Heart right ventricle (tissue), 16 donors: ENCODE measurements around the gene CATSPERZ. TPM values are rescaled to one million over a fixed set of nuclear protein-coding genes. Genes with fewer than 3 reads are reported as not detected.

Source experiments
- ATAC-seq, 8 donors: fragments of 200-7000 bp; cut with Tn5 transposase; one replicate each; pipeline ENCODE4 v1.9.1; 2020; ENCODE audit warnings: mild to moderate bottlenecking in 8 of 8, moderate library complexity in 8 of 8, moderate number of reproducible peaks in 1 of 8
- DNase-seq, 2 donors: peaks; one replicate each; pipeline ENCODE4 v3.0.0-alpha.2; 2020
- H3K27ac ChIP-seq, 10 donors: fragments of 200-600 bp; sonication (generic) in 2 of 10; one replicate each; pipeline versions ENCODE4 v1.5.0 to v1.8.0; 2020 to 2022; ENCODE audit warnings: mild to moderate bottlenecking in 3 of 10
- H3K27me3 ChIP-seq, 7 donors: fragments of 200-600 bp; one replicate each; pipeline ENCODE4 v1.8.0; 2021 to 2022; ENCODE audit warnings: mild to moderate bottlenecking in 2 of 7
- H3K36me3 ChIP-seq, 9 donors: fragments of 200-600 bp; sonication (generic) in 1 of 9; one replicate each; pipeline versions ENCODE4 v1.5.0 to v1.8.0; 2020 to 2022; ENCODE audit warnings: mild to moderate bottlenecking in 2 of 9
- H3K4me1 ChIP-seq, 9 donors: fragments of 200-600 bp; sonication (generic) in 1 of 9; one replicate each; pipeline versions ENCODE4 v1.5.0 to v1.8.0; 2020 to 2022; ENCODE audit warnings: mild to moderate bottlenecking in 4 of 9
- H3K4me3 ChIP-seq, 10 donors: fragments of 200-600 bp; sonication (generic) in 2 of 10; one replicate each; pipeline versions ENCODE4 v1.5.0 to v1.8.0; 2020 to 2022; ENCODE audit warnings: mild to moderate bottlenecking in 7 of 10, moderate library complexity in 2 of 10
- H3K9me3 ChIP-seq, 11 donors: fragments of 200-600 bp in 10 of 11; sonication (generic) in 2 of 11; one replicate each; pipeline versions ENCODE4 v1.5.0 to v1.8.0; 2013 to 2022; ENCODE audit warnings: mild to moderate bottlenecking in 2 of 11, control low read depth in 1 of 11, moderate library complexity in 1 of 11
- WGBS, 2 donors: extraction: QIAGEN DNeasy Blood & Tissue Kit; methylation state at CpG; one replicate each; pipeline ENCODE4 v1.1.7; 2013; ENCODE audit warnings: inconsistent platforms in 1 of 2; 5-methylcytosine and 5-hydroxymethylcytosine counted together
- intact Hi-C, 10 donors: fragments of 100-400 bp; cut with DNase I; formaldehyde crosslinking; loops; one replicate each; pipeline versions ENCODE4 v1.11.1 to v1.14.2; 2022
- polyA plus RNA-seq, 2 donors: library from polyadenylated mRNA; stranded (reverse); fragments of 200-250 nt; gene quantifications; one replicate each; pipeline ENCODE4 v1.2.3, GENCODE V29; 2013
- total RNA-seq, 10 donors: library from RNA; stranded (reverse); fragmentation: NEBNext Ultra II Directional in 3 of 10; extraction: Animal tissue kit (Norgen Biotek cat#: 25700) in 3 of 10; gene quantifications; one replicate each; pipeline versions ENCODE4 v1.2.1 to v1.2.4, GENCODE V29; 2021 to 2023
- TF ChIP-seq, protein P1 (sequence below), 9 donors: fragments of 200-600 bp; sonication (generic) in 2 of 9; IDR thresholded peaks; one replicate each; pipeline versions ENCODE4 v1.5.0 to v1.8.0; 2021 to 2022; ENCODE audit warnings: antibody characterized with exemption in 9 of 9, mild to moderate bottlenecking in 5 of 9, moderate library complexity in 1 of 9
- donor health status: Arrhythmogenic right ventricular cardiomyopathy.
- donor health status: ischemic (EF 13 %, LVEDD 7.1; RV severe dilation, severe dysfunction).
- donor health status: healthy with polysubstance abuse.
- donor health status: DM: no; HTN: yes; CAD: no.
- donor health status: DM: no; HTN: no; CAD: no.
- donor health status: ischemic (EF 25% LVEDD 6.9; RV normal size, moderate dysfunction).
- donor health status: ischemic (EF 25% LVEDD 5.7; RV mildly dilated, moderate dysfunction).
- donor health status: healthy.
- donor health status: DM: yes; HTN: yes; CAD: no.
- donor health status: Ischemic cardiomyopathy.
- donor health status: ischemic (EF 35%, LVEDD 5.7; RV mildly dilated, moderate dysfunction).
- donor health status: nonischemic (EF 11% LVEDD 7.7; RV severe dilation, severe dysfunction).
- donor health status: DM: yes; HTN: yes; CAD: no.
- donor health status: PGD.
- donor health status: ischemic (EF 29% LVEDD 5.4; RV normal size, mild dysfunction).
- donor health status: nonischemic (EF 23%, LVEDD 6.1; RV moderate dilation, normal function).

The CATSPERZ gene
- total and polyA plus RNA-seq, 12 donors = 0.10 TPM; not detected in 11

DNA sequence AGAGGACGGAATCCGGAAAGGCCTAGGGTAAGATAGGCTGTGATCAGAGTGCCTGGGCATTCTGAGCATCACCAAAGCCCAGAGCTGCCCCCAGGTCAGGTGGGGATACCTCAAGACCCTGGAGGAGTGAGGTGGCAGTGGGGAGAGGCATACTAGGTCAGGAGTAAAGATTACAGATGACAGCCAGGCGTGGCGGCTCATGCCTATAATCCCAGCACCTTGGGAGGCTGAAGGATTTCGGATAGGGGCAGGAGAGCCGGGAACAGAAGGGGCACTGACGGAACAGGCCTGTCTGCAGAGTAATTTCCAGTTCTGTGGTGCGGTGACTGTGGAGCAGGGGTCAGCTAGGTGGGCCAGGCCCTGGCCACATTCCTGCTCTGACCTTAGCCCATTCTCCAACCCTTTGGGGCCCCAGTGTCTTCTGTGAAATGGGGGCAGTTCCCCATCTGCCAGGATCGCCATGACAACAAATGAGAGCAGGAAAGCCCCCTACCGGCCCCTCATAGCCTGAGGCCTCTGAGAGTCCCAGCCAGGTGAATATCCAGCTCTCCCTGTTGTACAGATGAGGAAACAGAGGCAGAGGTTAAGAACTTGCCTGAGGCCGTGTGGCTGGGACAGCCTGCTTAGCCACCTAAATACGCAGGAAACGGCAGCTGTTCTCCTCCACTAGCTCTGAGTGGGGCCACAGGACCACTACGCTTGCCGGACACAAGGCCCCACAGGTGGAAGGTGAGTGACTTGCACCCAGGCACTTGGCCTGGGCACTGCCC, 24.9 kb upstream of the CATSPERZ start:
- ATAC-seq (no peak), DNase-seq (no peak)
- H3K9me3 ChIP-seq = no peaks in the 10 kb centered on the region
- H3K27me3 ChIP-seq = no peaks in the 10 kb centered on the region
- intact Hi-C loops = no loop called here
- TF ChIP-seq, protein P1, sequence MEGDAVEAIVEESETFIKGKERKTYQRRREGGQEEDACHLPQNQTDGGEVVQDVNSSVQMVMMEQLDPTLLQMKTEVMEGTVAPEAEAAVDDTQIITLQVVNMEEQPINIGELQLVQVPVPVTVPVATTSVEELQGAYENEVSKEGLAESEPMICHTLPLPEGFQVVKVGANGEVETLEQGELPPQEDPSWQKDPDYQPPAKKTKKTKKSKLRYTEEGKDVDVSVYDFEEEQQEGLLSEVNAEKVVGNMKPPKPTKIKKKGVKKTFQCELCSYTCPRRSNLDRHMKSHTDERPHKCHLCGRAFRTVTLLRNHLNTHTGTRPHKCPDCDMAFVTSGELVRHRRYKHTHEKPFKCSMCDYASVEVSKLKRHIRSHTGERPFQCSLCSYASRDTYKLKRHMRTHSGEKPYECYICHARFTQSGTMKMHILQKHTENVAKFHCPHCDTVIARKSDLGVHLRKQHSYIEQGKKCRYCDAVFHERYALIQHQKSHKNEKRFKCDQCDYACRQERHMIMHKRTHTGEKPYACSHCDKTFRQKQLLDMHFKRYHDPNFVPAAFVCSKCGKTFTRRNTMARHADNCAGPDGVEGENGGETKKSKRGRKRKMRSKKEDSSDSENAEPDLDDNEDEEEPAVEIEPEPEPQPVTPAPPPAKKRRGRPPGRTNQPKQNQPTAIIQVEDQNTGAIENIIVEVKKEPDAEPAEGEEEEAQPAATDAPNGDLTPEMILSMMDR (IDR thresholded peaks at IDR 0.05) = no peak
- H3K27ac ChIP-seq = no peak overlapping the region
- peaks cover 0 to 28% (median 15%) of the 10 kb centered on the region in 9 donors for H3K4me1 ChIP-seq
- 93 to 94% methylated on average over 15 of the region's 15 CpGs for WGBS, 2 donors
- H3K4me3 ChIP-seq = no peak overlapping the region
- H3K36me3 ChIP-seq = peaks cover 0 to 47% (median 4%) of the 10 kb centered on the region in 9 donors

DNA sequence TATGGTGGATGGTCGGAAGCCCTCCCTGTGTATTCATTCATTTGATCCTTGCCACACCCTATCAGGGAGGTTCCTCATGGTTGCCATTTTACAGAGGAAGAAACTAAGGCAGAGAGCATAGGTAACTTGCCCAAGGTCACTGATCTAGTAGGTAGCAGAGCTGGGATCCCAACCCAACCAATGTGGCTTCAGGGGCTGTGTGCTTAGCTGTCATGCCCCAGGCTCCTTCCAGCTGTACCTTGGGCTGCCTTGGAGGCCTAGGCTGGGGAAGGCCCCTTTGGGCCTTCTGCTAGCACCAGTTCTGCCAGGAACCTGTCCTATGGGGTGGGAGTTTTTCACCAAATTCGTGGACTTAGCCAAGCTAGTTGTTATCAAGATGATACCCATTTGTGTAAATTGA, 24.3 kb upstream of the CATSPERZ start:
- Histone ChIP-seq H3K27ac (no peak overlapping the region), H3K9me3 (no peaks in the 10 kb centered on the region), H3K4me3 (no peak overlapping the region), H3K27me3 (no peaks in the 10 kb centered on the region), H3K4me1 (peaks cover 0 to 29% (median 15%) of the 10 kb centered on the region in 9 donors), H3K36me3 (peaks cover 0 to 50% (median 4%) of the 10 kb centered on the region in 9 donors)
- 85 to 90% methylated on average over 2 of the region's 2 CpGs for WGBS, 2 donors
- DNase-seq (no peak), ATAC-seq (no peak)
- intact Hi-C loops = no loop called here
- TF ChIP-seq, protein P1 (IDR thresholded peaks at IDR 0.05) = no peak

DNA sequence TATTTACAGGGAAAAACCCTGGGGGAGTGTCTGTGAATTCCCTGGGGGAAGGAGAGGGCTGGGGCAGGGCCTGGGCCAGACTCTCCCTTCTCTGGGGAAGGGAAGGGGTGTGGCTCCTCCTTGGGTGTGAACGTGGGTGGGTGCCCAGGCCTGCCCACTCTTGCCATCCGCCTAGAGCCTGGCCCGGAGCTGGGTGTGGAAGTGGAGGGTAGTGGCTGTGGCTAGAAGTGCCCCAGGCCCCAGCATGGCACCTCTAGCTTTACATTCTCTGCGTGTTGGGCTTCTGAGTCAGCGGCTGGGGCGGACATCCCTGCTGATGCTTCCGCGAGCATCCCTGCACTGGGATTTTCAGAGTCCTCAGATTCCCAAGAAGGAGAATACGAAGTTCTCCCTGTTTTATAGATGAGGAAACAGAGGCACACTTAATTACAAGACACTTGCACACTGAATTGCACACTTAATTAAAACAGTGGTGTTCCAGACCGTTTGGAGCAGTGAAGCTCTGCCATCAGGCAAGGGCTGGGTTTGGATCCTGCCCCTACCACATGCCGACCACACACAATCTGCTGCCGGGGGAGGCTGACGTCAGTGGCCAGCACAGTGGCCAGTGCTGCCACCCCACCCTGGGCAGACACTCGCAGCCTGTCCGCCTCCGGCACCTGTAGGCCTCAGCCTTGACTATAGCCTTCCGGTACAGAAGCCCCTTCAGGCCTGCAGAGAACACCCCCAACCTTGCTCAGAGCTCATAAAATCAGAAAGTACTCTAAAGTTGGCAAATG, 23.3 kb upstream of the CATSPERZ start:
- Histone ChIP-seq H3K27me3 (no peaks in the 10 kb centered on the region), H3K4me1 (peaks cover 0 to 34% (median 13%) of the 10 kb centered on the region in 9 donors), H3K9me3 (no peaks in the 10 kb centered on the region), H3K4me3 (no peak overlapping the region), H3K36me3 (peaks cover 0 to 60% (median 4%) of the 10 kb centered on the region in 9 donors), H3K27ac (no peak overlapping the region)
- intact Hi-C loops = no loop called here
- 82 to 85% methylated on average over 17 of the region's 17 CpGs for WGBS, 2 donors
- ATAC-seq = no peak
- TF ChIP-seq, protein P1 (IDR thresholded peaks at IDR 0.05) = no peak
- no peak for DNase-seq

DNA sequence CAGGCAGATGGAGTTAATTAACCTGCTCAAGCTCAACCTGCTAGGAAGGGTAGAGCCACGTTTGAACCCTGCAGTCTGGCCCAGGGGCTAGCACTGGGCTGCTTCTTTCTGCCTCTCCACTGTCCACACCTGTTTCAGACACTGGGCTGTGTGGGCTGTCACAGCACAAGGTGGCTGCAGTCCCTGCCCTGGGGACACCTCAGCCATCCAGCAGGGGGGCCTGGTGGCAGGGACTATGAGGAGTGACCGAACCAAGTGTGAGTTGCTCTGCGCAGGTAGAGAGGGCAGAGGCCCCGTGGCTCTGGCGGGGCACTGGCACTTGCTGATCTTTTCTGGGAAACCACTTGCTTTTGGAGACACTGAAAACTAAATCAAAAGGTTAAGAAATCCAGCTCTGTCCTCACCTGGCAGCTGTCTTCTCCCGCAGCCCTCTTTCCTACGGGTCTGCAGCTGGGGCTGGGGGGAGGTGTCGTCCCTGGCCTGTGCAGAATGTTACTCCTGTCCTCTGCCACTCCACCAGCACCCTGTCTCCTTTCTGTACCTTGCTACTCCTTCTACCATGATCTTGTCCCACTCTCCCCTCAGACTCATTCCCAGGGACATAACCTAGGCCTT, 21.5 kb upstream of the CATSPERZ start:
- Histone ChIP-seq H3K4me1 (peaks cover under 1 to 36% (median 15%) of the 10 kb centered on the region in 9 donors), H3K9me3 (no peaks in the 10 kb centered on the region), H3K27me3 (no peaks in the 10 kb centered on the region), H3K36me3 (peaks cover 0 to 78% (median 4%) of the 10 kb centered on the region in 9 donors), H3K27ac (no peak overlapping the region), H3K4me3 (no peak overlapping the region)
- WGBS, 2 donors = 85 to 89% methylated on average over 8 of the region's 8 CpGs
- DNase-seq (no peak), ATAC-seq (no peak)
- intact Hi-C loops = no loop called here
- TF ChIP-seq, protein P1 (IDR thresholded peaks at IDR 0.05) = no peak
